Colon (tissue), 2 donors: ENCODE measurements around the gene ARHGAP10.

Experiments
- FAIRE-seq: peaks from 2 replicates; lab custom pipeline; 2012; peaks lifted over from hg19 to GRCh38; lab: Jason Lieb, UNC
- donor health status: control.
- donor health status: control.

ARHGAP10 gene

DNA sequence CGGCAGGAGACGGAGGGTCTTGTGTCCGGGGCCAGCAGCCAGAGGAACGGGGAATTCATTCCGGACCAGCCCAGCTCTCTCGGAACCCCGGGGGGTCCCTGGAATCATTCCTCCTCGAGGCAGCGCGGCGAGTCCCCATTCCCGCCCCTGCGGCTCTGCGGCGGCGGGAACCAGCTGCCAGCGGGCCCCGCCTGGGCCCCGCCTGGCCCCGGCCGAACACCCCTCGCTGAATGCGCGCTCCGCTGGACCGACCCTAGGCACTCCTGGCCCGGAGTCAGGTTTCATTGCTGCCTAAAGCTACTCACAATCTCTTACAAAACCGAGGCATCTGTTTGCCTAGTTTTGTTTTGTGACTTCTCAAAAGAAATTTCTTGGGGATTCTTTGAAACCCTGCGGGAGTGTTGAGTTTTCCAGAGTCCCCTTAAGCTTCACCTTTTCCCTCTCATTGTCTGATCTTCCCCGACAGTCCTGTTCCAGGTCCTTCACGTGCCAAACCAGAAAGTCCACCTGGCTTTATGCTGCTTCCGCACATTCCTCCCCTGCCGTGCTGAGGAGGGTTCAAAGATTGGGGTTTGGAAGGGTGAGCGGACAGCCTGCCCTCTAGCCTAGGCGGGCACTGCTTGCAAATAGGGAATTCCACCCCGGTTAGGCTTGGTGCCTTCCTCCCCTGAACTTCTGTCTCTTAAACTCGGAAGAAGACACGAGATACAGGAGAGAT is 789 bp downstream of the ARHGAP10 start:
- no peak for FAIRE-seq

DNA sequence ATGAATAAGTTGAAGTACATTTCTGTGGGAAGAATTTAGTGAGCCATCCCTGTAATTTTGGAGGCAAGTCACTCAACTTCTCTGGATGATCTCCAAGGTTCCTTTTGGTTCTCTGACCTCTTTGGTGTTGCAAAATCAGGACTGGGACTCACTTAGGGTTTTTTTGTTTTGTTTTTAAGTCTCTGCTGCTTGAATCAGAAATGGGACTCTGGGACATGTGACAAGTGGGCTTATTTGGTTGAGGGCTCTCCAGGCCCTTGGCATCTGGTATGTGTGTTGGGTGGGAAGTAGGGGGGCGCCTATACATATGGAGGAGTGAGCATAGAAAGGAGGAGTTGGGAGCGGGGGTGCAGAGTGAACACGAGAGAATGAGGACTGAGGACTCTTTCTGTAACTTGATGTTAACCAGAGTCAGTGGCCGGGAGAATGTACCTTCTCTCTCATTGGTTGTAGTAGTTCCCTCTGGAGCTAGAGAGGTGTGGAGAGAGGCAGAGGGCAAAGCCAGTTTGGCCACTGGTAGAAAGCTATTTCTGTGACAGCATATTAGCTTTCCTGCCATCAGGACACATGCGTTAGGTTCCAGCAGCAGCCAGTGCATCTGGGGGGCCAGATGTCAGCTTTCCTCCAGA is 1.9 kb downstream of the ARHGAP10 start:
- FAIRE-seq: no peak

DNA sequence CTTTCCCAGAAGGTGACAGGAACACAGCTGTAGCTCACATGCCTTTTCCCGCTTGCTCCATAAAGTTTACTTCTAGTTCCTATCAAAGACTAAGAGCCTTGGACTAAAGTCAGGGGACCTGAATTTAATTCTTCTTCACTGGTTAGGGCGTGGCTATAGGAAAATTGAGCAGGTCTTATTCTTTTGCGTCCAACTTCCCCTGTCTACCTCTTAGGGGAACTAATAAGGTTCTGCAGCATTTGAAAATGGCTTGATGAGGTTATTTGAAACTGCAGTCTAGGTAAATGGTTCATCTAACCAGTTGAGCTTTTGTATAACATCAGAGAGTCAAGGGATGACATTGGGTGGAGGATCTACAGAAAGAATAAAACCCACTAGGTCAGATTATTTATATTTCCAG is 2.6 kb downstream of the ARHGAP10 start:
- FAIRE-seq: no peak

DNA sequence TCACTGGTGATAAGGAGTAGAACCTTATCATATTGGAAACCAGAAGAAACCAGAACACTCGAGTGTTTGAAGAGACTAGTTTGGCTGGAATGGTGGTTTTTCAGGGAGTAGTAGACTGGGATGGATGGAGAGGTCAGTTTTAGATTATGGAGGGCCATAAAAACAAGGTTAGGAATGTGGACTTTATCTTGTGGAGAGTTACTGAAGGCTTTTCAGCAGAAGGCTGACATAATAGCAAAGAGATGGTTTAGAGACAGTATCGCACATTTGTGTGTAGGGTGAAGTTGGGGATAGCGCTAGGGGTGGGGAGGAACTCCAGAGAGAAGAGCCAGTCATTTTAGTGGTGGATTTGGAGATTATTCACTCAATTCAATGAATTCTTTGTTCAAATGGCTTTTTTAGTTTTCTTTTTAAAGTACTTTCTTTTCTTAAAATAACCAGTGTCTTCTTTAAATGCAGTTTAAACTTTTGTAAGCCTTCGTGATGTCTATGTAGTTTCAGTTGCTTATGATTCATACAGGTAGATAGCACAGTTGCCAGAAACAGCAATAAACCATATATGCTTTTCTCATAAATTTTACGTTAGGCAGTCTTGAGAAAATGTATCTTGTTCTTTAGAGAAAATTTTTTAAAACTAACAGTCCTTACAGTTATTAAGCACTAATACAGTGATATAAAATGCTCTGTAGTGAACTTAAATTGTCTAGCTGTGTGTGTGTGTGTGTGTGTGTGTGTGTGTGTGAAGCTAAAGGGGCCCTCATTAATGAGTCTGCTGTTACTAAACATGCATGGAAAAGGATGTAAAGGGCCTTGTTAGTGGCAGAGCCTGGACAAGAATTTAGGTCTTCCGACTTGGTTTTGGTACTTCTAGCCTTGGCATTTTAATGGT is 3.8 kb downstream of the ARHGAP10 start:
- no peak for FAIRE-seq

DNA sequence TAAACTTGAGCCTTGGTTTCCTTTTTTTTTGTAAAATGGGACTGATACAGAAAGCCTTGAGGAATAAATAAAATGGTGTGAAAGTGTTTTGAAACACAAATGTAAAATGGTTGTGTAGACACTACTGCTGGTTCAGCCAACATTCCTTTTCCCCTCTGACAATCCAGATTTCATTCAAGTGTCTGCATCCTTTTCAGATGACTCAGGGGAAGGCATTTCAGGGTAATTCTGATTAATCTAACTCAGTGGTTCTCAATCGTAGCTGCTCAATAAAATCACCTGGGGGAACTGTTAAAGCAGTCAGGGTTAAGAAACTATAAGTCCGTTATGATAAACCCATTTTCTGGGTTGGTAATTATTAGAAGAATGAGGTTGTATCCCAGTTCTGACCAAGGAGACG is 4.6 kb downstream of the ARHGAP10 start:
- FAIRE-seq: no peak

DNA sequence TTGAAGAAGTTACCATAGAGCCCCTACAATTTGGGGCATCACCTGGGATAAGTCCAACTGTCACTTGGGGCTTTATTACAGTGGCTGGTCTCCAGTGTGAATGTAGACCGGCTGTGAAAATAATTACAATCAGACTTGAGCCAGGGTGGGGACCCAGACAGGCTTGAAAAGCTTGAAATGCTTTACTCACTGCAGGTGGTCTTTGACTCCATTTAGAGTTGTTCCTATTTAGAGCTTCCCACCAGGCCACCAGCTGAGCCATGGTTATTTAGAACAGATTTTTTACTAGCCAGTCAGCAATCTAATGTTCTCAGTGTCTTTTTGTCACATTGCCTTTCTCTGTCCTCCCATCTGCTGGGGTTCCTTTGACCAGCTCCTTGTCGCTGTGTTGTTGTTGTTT is 5.7 kb downstream of the ARHGAP10 start:
- FAIRE-seq: no peak

DNA sequence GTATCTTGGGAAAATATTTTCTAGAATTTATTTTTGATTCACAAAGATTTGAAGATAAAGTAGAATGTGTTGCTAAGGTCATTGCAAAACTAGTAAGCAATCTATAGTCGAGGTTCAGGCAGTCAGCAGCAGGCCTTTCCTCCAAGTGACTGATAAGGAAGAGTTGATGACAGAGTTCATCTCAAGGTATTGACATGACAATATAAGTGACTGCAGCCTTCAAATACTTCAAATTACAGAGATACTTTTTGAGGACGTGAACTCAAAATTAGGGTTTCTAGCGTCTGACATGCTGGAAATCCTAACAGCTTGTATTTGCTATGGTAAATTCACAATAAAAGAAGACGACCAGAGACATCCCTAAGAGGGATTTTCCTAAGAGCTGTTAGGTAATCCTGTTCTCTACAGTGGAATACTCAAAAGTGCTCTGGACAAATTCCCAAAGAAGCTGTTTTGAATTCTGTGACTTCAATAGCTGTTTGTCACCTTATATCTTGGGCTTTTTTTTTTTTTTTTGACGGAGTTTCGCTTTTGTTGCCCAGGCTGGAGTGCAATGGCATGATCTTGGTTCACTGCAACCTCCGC is 7.4 kb downstream of the ARHGAP10 start:
- FAIRE-seq: no peak

DNA sequence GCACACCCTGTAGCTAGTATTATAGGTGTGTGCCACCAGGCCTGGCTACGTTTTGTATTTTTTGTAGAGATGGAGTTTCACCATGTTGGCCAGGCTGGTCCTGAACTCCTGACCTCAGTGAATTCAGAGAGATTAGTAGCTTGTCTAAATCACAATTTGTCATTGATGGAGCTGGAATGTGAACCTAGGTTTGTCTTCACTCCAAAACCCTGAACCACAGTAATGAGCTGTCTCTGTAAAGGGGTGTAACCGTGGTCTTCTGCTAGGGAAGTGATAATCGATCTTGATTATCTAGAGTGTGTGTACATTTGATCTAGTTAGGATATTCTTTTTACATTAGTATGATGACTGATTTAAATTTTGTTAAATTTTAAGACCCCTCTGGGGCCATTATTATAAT is 8.3 kb downstream of the ARHGAP10 start:
- FAIRE-seq: no peak

DNA sequence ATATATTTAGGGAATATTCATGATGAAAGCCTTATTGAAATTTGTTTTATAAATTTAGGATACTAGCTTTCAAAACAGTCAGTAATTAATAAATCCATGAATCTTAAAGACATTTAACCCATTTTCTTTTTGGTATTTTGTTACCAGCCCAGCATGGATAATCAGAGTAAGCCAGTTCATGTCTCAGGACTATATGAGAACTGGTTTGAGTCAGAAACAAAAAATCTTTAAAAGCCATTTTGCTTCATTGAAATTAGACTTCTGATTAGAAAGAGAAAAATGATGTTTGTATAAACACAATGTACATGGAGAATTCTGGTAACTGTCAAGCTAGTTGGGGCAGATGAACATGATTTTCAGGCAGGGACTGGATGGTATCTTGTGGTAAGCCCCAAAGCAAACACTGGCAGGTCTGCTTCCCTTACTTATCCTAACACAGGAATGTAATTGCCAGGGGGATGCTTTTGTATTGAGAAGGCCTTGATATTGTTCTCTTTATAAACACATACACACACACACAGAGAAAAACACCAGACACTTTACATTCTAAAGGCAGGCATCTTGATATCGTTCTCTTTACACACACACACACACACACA is 9.4 kb downstream of the ARHGAP10 start:
- no peak for FAIRE-seq

DNA sequence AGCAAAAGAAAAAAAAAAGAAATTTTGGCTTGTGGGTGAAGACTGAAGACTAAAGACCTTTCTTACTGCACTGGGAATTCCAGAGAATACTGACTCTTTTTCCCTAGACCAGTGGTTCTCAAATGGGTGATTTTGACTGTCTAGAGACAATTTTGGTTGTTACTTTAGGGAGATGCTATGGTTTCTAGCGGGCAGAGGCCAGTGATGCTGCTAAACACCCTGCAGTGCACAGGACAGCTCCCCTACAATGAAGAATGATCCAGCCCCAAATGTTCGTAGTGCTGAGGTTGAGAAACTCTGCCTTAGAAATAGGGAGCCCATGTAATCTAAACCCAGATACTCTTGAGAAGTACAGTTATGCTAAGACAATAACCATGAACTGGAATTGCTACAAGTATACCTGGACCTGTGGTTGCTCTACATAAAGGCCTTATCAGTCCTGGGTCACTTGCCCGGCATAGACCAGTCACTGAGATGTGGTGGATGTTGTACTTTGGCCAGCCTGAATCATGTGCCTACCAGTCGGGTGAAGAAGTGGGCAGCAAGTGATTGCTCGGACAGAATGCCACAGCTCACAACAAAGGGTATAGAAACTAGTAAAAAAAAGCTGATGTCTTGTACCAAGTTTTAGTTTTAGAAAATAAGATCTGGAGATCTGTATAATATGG is 16.0 kb downstream of the ARHGAP10 start:
- no peak for FAIRE-seq

DNA sequence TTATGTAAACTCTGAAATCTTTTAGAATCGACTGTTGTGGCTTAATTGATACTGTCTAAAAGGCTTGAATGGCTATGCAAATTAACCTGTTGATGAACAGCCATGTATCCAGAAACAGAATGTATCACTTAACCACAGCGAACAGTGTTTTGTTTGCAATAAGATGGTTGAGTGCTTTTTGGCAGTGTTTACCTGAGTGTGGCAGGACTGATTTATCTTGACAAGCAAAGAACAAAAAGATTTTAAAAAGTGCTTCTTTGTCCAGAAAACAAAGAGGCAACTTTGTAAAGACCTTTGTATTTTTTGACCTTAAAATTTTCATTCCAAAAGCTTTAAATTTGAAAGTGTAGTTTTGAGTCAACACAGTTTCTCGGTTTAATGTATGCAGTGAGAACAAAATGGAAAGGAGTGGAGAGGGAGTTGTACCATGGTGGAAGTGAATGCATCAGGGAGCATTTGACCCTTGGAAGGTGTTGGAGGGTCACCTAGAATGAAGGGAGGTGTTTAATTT is 18.0 kb downstream of the ARHGAP10 start:
- no peak for FAIRE-seq

DNA sequence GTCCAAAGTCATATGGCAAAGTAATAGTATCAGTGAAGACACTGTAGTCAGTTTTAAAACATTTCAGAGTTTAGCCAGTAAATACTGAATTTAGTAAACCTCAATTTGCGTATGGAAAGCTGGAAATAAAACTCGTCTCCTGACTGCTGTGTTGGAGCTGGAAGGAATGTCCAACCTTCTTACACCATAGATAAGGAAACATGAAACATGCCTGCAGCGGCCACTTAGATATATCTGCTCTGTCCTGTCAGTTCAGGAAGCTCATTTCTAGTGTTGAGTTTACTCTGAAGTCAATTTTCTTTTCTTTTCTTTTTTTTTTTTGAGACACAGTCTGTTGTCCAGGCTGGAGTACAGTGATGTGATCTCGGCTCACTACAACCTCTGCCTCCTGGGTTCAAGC is 21.2 kb downstream of the ARHGAP10 start:
- no peak for FAIRE-seq

DNA sequence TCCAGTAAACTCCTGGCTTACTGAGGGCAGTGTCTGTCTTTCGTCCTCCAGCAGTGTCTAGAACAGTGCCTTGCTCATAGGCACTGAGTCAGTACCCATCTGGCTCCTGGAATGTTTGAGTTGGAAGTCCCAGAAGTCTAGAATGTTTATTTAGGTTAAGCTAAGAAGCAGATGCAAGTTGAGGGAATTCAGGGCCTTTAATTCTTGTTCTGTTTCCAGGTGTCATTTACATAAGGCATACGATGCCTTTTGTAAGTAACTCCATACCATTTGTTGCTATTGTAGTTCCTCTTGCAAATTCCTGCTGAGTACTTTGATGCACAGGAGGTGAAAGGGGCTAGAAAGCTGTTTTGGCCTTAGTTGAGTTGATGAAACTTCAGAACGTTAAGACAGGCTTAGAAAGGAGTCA is 22.2 kb downstream of the ARHGAP10 start:
- no peak for FAIRE-seq

DNA sequence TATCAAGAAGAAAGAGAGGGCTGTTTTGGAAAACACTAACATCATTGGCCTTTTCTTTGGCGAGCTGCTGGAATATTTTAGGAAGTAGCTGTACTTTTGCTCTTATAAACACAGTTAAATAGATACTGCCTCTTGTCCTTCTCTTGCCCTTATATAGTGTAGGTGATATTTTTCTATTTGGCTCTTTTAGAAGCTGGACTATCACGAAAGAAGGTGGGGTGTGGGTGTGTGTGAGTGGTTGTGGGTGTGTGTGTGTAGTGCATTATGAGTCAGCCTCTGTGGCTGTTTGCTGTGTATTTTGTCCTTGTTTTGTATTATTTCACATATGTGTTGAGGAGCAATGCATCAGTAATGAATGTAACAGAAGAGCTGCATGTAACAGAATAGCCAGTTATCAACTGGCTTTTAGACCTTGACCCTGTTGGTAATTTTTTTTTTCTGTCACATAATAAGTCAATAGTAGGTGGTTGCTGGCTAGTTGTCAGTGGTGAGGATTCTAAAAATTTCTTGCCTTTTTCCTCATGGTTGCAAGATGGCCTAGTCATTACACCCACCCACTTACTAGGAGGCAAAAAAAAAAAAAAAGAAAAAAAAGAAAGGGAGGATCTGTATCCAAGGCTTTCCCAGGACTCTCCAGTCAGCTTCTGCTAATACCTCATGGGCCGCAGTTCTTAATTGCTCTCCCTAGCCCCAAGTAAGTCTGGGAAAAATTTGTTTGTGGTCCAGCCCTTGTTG is 23.8 kb downstream of the ARHGAP10 start:
- FAIRE-seq: no peak

DNA sequence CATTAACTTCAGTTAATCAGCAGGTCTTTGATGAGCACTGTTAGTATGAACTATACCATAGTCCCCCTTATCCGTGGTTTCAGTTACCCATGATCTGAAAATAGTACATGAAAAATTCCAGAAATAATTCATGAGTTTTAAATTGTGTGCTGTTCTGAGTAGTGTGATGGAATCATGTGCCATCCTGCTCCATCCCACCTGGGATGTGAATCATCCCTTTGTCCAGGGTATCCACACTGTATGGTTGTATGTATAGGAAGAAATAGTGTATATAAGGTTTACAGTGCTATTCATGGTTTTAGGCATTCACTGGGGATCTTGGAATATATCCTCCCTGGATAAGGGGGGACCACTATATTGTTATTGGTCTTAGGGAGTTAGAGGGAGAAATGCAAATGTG is 24.5 kb downstream of the ARHGAP10 start:
- FAIRE-seq: no peak

DNA sequence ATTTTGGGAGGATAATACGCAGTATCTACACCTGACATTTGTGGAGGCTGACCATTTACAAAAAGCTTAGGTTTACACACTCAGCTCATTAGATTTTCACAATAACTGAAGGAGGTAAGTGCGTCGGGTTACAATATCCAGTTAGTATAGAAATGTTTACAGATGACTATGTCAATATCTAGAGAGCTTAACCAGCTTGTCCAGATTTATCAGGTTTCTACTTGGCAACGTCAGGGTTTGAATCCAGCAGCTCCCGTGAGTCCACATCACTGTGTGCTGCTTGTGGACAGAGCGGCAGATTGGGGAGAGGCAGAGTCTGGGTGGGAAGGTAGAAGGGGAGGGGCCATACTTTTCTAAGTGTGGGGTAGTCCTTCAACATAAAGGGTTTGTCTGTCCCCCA is 28.3 kb downstream of the ARHGAP10 start:
- no peak for FAIRE-seq

DNA sequence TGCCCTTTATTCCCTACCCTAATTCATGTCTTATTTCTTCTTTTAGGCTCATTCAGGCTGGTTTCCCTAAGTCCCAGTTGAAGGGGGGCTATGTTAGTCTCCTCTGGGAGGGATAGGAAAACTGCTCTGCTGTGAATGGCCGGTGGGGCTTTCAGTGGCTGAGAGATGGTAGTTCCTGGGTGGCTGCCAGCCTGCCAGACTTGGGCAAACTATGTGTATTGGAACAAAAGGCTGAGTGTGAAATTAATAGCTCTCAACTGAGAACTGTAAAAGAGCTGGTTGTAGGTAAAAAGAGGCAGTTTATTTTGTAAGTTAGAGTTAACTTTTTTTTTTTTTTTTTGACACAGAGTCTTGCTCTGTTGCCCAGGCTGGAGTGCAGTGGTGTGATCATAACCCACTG is 28.8 kb downstream of the ARHGAP10 start:
- no peak for FAIRE-seq

DNA sequence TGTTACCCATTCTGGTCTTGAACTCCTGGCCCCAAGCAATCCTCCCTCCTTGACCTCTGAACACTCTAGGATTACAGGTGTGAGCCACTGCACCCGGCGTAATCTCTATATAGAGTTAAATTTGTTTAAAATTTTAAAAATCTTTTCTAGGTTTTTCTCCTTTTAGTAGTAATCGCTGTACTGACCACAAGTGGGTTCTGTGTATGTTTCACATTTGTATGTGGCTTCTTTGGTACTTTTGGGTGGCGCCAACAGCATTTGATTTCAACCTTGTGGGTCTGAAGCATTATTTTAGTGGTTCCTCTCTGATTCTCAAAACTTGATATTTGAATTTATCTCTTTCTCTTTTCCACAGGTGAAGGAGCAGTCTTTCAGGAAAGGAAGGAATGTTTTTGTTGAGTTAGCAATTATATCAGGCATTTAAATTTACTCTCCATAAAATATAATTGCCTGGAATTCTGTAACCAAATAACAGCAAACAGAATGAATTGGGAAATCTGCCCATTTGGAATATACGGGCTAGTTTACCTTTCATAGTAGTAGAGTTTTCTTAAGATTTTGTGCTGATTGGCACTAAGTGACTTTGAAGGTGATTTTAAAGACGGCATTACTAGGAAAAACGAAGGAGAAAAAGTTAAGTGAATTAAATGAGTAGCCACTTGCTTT is 29.5 kb downstream of the ARHGAP10 start:
- no peak for FAIRE-seq

DNA sequence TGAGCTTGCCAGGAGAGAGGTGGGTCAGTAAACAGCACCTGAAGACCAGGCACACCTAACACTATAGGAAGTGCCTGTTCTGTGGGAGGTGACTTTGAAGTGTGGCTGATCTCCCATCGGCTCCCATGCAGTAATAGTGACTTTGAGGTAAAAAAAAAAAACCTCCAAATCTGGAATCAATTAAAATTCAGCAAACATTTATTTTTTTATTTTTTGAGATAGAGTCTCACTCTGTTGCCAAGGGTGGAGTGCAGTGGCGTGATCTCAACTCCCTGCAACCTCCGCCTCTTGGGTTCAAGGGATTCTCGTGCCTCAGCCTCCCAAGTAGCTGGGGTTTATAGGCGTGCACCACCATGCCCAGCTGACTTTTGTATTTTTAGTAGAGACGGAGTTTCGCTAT is 32.4 kb downstream of the ARHGAP10 start:
- FAIRE-seq: no peak

DNA sequence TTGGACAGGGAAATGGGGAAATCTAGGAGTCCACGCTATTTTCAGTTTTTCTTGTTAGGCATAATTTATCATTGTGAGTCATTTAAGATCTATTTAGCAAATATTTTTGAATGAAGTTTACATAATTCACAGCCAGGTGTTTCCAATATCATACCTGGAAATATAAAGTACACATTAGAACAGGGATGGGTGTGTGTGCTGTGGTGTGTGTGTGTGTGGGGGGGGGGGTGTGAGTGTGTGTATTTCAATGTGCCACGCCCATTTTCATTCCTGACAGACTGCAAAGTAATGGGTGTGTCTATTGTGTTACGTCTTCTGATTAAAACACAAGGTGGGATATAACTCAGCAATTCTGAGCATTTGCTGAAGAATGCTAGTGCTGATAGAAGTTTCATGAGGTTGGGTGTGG is 33.2 kb downstream of the ARHGAP10 start:
- FAIRE-seq: no peak
